ENCODE measurements around the gene SLC45A1.

SLC45A1 gene

GRCh38 chr1:8335246-8335645, 17.3 kb downstream of the SLC45A1 start:
- no peak for DNase-seq (ENCODE audit: low read depth)

- DNase-seq (ENCODE audit: low read depth): no peak
Observed at GRCh38 chr1:8337776-8338525, 20.0 kb downstream of the SLC45A1 start.

GRCh38 chr1:8338526-8339202, 20.8 kb downstream of the SLC45A1 start:
- no peak for DNase-seq (ENCODE audit: low read depth)

GRCh38 chr1:8339203-8339600, 21.3 kb downstream of the SLC45A1 start:
- DNase-seq (ENCODE audit: low read depth): no peak

GRCh38 chr1:8340448-8340847, 22.5 kb downstream of the SLC45A1 start:
- no peak for DNase-seq (ENCODE audit: low read depth)

- DNase-seq (ENCODE audit: low read depth): peak; percentile 18
Observed at GRCh38 chr1:8342325-8342724, 24.4 kb downstream of the SLC45A1 start.

- DNase-seq (ENCODE audit: low read depth): no peak
Observed at GRCh38 chr1:8343044-8343443, 25.1 kb downstream of the SLC45A1 start.

- peak; percentile 96 for DNase-seq (ENCODE audit: low read depth)
Observed at GRCh38 chr1:8343464-8344001, 25.6 kb downstream of the SLC45A1 start.

GRCh38 chr1:8344893-8345507, 27.1 kb downstream of the SLC45A1 start:
- DNase-seq (ENCODE audit: low read depth): no peak

- no peak for DNase-seq (ENCODE audit: low read depth)
Observed at GRCh38 chr1:8345621-8346415, 27.9 kb downstream of the SLC45A1 start.

GRCh38 chr1:8347635-8348034, 29.7 kb downstream of the SLC45A1 start:
- DNase-seq (ENCODE audit: low read depth): no peak

GRCh38 chr1:8348047-8348776, 30.3 kb downstream of the SLC45A1 start:
- no peak for DNase-seq (ENCODE audit: low read depth)

GRCh38 chr1:8348777-8349472, 31.0 kb downstream of the SLC45A1 start:
- DNase-seq (ENCODE audit: low read depth): peak; percentile 60

- no peak for DNase-seq (ENCODE audit: low read depth)
Observed at GRCh38 chr1:8349473-8349865, 31.6 kb downstream of the SLC45A1 start.

GRCh38 chr1:8349961-8350360, 32.0 kb downstream of the SLC45A1 start:
- DNase-seq (ENCODE audit: low read depth): peak; percentile 72

- DNase-seq (ENCODE audit: low read depth): no peak
Observed at GRCh38 chr1:8350914-8351684, 33.2 kb downstream of the SLC45A1 start.

- no peak for DNase-seq (ENCODE audit: low read depth)
Observed at GRCh38 chr1:8351693-8352470, 34.0 kb downstream of the SLC45A1 start.

GRCh38 chr1:8352471-8352845, 34.5 kb downstream of the SLC45A1 start:
- DNase-seq (ENCODE audit: low read depth): no peak

Measured in fibroblast of gingiva (primary cell).